DOHH2 (cell line): ENCODE measurements around the gene NUCKS1.

ENCODE experiments used
- H3F3A ChIP-seq: fragments of 200-600 bp; sonication (generic), shearing (Covaris generic); 2 replicates; pipeline ENCODE4 v1.6.0; 2016; ENCODE audit warnings: antibody characterized with exemption, mild to moderate bottlenecking; ENCODE audit not compliant: control insufficient read depth, insufficient read depth
- H3K27ac ChIP-seq: fragments of 200-600 bp; sonication (generic); 2 replicates; pipeline ENCODE4 v1.5.1; 2014; ENCODE audit warnings: low read depth, mild to moderate bottlenecking, low read length, moderate library complexity
- H3K27me3 ChIP-seq: fragments of 200-600 bp; sonication (generic); 2 replicates; pipeline ENCODE4 v1.6.1; 2014; ENCODE audit warnings: mild to moderate bottlenecking, low read length, mixed read lengths; ENCODE audit not compliant: control insufficient read depth
- H3K36me3 ChIP-seq: fragments of 200-600 bp; sonication (generic); 2 replicates; pipeline ENCODE4 v1.6.1; 2014; ENCODE audit warnings: mild to moderate bottlenecking, low read length, moderate library complexity, mixed read lengths; ENCODE audit not compliant: control insufficient read depth
- H3K4me1 ChIP-seq: fragments of 200-600 bp; sonication (generic); 2 replicates; pipeline ENCODE4 v1.6.1; 2014; ENCODE audit warnings: mild to moderate bottlenecking, low read length, mixed read lengths; ENCODE audit not compliant: control insufficient read depth
- H3K4me2 ChIP-seq: fragments of 200-600 bp; sonication (generic); 2 replicates; pipeline ENCODE4 v1.6.0; 2014; ENCODE audit warnings: mild to moderate bottlenecking, low read length, moderate library complexity
- H3K4me3 ChIP-seq: fragments of 200-600 bp; sonication (generic); 2 replicates; pipeline ENCODE4 v1.5.1; 2014; ENCODE audit warnings: mild to moderate bottlenecking, low read length, mixed read lengths
- H3K79me2 ChIP-seq: fragments of 200-600 bp; sonication (generic); 2 replicates; pipeline ENCODE4 v1.6.1; 2014; ENCODE audit warnings: mild to moderate bottlenecking, low read length, mixed read lengths; ENCODE audit not compliant: control insufficient read depth
- H3K9me2 ChIP-seq: fragments of 200-600 bp; sonication (generic); replicated peaks from 2 replicates; pipeline ENCODE4 v1.6.1; 2014; ENCODE audit warnings: mild to moderate bottlenecking, low read length, mixed read lengths; ENCODE audit not compliant: control insufficient read depth
- H3K9me3 ChIP-seq: fragments of 200-600 bp; sonication (generic); 2 replicates; pipeline ENCODE4 v1.6.1; 2014; ENCODE audit warnings: antibody characterized with exemption, low read length, mixed read lengths; ENCODE audit not compliant: control insufficient read depth, insufficient read depth
- H4K20me1 ChIP-seq: fragments of 200-600 bp; sonication (generic); 2 replicates; pipeline ENCODE4 v1.6.0; 2014; ENCODE audit warnings: low read depth, mild to moderate bottlenecking, antibody characterized with exemption, low read length, moderate library complexity; ENCODE audit not compliant: control insufficient read depth, insufficient read depth
- CTCF ChIP-seq: fragments of 200-600 bp; sonication (generic); IDR thresholded peaks from one replicate; pipeline ENCODE4 v1.5.1; 2014; ENCODE audit warnings: antibody characterized with exemption, mild to moderate bottlenecking, low read depth, low read length; ENCODE audit not compliant: poor library complexity, severe bottlenecking
- EZH2phosphoT487 ChIP-seq: fragments of 200-600 bp; sonication (generic); IDR thresholded peaks from 2 replicates; pipeline ENCODE4 v1.6.1; 2017; ENCODE audit warnings: borderline replicate concordance, mild to moderate bottlenecking, antibody characterized with exemption, low read length, moderate library complexity, mixed read lengths

NUCKS1 gene

GRCh38 chr1:205681364-205681763 is 68.6 kb downstream of the NUCKS1 start:
- H3K4me1 ChIP-seq: peaks cover 10% of the 10 kb centered on the region
- H3K4me2 ChIP-seq: no peak overlapping the region
- no peaks in the 10 kb centered on the region for H3K9me2 ChIP-seq
- no peaks in the 10 kb centered on the region for H3K9me3 ChIP-seq
- 0 out of 2 replicates have a peak, but pooled peaks cover 3% of the 10 kb centered on the region for H3F3A ChIP-seq
- H3K4me3 ChIP-seq: no peak overlapping the region
- peaks cover 21% of the 10 kb centered on the region for H3K27me3 ChIP-seq
- H3K27ac ChIP-seq: no peak overlapping the region
- H4K20me1 ChIP-seq: no peaks in the 10 kb centered on the region
- TF ChIP-seq EZH2phosphoT487: no peak
- TF ChIP-seq CTCF: no peak
- no peaks in the 10 kb centered on the region for H3K79me2 ChIP-seq
- no peaks in the 10 kb centered on the region for H3K36me3 ChIP-seq

DNA sequence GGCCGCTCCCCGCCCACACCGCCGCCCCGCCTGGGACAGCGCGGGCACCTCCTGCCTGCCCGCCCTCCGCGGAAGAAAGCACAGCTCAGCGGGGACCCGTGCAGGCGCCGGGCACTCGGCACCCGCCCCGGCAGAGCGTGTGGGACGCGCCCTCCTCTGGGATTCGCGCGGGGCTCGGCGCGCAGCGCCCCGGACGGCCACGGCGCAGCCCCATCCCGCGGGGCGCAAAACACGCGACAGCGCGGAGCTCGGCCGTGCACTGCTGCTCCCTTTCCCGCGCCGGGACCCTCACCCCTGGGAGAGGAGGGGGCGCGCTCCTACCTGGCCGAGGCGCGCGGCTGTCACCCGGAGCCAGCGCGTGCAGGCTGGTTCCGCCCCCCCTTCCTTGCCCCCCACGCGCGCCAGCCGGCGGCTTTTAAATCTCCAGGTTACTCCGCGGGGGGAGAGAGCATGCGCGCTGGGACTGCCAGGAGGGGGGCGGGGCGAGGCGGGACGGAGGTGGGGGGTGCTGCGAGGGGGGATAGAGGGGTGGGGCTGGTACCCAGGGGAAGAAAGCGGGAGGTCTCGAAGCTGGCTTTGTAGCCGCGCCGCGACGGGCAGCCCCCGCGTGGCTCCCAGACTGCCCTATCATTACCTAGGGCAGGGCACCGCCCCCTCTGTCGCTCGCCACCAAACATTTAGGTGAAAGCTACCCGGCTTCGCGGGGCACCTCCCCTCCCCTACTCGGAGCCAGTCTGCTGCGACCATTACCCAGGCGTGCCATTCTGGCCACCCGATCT is 69.7 kb downstream of the NUCKS1 start, which contains the start of gene SLC45A3:
Gene SLC45A3 (minus strand): TSS at position 437 of the 779 bp plus-strand sequence. CDS start 15,853 bp downstream, outside the sequence.
- Histone ChIP-seq H3K4me2 (peak within 1 kb of the TSS; percentile 88), H3K9me3 (no peaks in the 10 kb centered on the region), H4K20me1 (no peaks in the 10 kb centered on the region), H3K4me1 (peaks cover 10% of the 10 kb centered on the region), H3K27ac (no peak within 1 kb of the TSS), H3K4me3 (peak within 1 kb of the TSS; percentile 77), H3K9me2 (no peaks in the 10 kb centered on the region), H3F3A (0 out of 2 replicates have a peak, but pooled peaks cover 3% of the 10 kb centered on the region), H3K36me3 (no peaks in the 10 kb centered on the region), H3K79me2 (no peaks in the 10 kb centered on the region), H3K27me3 (peaks cover 21% of the 10 kb centered on the region)
- TF ChIP-seq CTCF (no peak), EZH2phosphoT487 (no peak)

GRCh38 chr1:205678286-205679111 is 71.5 kb downstream of the NUCKS1 start:
- H3F3A ChIP-seq: 0 out of 2 replicates have a peak, but pooled peaks cover 3% of the 10 kb centered on the region
- peaks cover 21% of the 10 kb centered on the region for H3K27me3 ChIP-seq
- H4K20me1 ChIP-seq: no peaks in the 10 kb centered on the region
- H3K79me2 ChIP-seq: no peaks in the 10 kb centered on the region
- peak overlapping the region; percentile 88; the same call in 1 of the 2 replicates for H3K4me2 ChIP-seq
- no peaks in the 10 kb centered on the region for H3K36me3 ChIP-seq
- no peak overlapping the region for H3K27ac ChIP-seq
- H3K4me3 ChIP-seq: no peak overlapping the region
- no peaks in the 10 kb centered on the region for H3K9me3 ChIP-seq
- H3K4me1 ChIP-seq: peaks cover 10% of the 10 kb centered on the region
- no peak for TF ChIP-seq EZH2phosphoT487
- no peak for TF ChIP-seq CTCF
- H3K9me2 ChIP-seq: no peaks in the 10 kb centered on the region
